GM18502 (cell line): ENCODE data around the gene BCL2A1.
"Not testable (repeated sequence)": the region's sequence is repeated elsewhere in the genome, so short reads cannot be mapped to it uniquely, and the experiment has no call there.

Source experiments
- ATAC-seq: cut with Tn5 transposase; IDR thresholded peaks from one replicate; pipeline ENCODE4 v1.9.1; 2021; ENCODE audit warnings: mild to moderate bottlenecking; ENCODE audit not compliant: unreplicated experiment, poor library complexity

The BCL2A1 gene

DNA sequence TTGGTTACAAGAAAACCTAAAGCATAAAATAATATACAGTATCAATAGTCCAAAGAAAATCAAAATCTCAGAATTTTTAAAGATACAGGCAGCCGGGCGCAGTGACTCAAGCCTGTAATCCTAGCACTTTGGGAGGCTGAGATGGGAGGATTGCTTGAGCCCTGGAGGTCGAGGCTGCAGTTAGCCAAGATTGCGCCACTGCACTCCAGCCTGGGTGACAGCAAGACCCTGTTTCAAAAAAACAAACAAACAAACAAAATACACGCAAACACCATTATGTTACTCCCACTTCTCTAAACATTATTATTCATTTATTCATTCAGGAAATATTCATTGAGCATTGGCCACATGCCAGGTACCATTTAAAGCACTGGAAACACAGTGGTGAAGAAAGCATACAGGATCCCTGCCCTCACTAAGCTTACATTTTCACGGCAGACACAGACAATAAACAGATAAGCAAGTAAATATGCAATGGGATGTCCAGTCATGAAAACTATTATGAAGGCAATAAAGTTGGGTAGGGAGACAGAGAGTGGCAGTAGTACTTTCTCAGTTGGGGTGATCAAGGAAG lies 6.7 kb downstream of the BCL2A1 start:
- ATAC-seq: no peak

DNA sequence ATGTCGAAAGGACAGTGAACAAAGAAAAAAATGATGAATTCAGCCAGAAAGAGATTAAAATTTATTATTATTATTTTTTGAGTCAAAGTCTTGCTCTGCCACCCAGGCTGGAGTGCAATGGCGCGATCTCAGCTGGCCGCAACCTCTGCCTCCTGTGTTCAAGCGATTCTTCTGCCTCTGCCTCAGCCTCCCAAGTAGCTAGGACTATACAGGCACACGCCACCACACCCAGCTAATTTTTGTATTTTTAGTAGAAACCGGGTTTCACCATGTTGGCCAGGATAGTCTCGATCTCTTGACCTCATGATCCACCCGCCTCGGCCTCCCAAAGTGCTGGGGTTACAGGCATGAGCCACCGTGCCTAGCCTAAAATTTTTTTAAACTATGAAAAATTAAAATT lies 8.1 kb downstream of the BCL2A1 start:
- ATAC-seq: not testable (repeated sequence)

DNA sequence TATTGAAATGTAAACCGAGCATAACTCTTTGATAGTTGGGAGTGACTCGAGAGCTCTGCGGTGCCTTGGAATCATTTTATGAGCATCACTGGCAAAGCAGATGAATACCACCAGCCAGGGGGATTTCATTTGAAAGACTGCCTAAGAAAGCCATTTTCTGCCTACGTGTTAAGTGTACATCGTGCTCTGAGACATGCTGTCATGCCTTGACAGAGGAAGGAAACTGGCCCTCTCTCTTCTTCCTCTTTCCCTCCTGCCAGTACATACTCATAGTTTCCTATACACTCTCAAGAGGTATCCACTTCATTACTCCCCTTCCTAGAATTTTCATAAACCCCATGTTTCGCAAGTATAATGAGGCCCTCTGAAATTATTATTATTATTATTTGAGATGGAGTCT lies 8.8 kb downstream of the BCL2A1 start:
- ATAC-seq: no peak

DNA sequence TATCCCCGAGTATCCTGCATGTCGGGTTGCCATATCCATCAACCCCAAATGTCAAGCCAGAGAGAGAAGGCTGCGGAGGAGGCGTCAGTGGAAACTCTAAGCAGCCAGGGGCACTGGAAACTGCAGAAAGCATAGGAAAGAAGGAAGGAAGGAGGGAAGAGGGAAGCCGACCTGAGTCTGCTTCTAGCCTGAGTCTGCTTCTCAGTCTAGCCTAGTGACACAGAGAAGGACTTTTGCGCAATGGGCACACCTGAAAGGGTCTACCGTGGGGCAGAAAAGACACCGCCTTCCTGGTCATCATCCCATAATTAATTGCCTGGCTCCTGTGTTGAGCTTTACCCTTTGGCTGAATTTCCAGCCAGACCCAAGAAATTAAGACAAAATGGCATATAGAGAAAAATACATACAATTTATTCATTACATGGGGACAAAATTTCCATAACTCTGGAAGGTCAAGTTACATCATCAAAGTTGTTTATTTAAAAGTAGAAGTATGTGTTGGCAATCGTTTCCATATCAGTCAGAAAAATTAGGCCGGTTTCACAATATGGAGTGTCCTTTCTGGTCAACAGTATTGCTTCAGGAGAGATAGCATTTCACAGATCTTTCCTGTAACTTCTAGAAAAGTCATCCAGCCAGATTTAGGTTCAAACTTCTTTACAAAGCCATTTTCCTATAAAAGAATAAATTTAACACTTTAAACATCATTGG lies 10.3 kb downstream of the BCL2A1 start:
- no peak for ATAC-seq

DNA sequence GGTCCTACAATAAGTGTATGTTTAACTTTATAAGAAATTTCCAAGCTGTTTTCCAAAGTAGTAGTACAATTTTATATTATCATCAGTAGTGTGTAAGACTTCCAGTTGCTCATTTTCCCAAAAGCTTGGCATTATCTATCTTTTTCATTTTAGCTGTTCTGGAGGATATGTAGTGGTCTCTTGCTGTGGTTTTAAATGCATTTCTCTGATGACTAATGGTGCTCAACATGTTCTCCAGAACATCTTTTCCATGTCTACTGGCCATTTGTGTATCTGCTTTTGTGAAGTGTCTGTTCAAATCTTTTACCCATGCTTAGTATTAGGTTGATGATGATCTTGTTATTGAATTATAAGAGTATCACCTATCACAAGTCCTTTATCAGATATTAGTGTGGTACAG lies 13.3 kb downstream of the BCL2A1 start:
- ATAC-seq: no peak

DNA sequence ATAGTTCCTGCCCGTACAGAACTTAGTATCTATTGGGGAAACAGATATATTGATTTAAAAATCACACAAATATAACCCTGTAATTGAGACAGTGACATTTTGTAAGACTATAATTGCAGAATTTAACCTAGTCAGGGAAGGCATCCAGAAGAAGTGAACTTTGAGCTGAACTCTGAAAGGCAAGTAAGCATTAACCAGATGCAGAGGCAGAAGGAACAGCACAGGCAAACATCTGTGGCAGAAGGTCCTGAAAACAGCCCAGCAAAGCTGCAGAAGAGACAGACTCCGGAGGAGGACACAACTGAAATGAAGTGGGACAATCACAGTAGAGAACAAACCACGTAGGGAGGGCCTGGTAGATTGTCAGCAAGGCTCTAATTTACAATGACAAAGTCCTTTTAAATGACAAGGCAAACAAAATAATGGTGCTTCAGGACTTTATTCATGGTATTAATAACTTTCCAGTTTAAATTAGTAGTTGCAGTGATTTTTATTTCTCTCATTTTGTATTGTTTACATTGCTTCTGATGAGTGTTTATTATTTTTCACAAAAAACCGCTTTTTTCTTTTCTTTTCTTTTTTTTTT lies 14.5 kb downstream of the BCL2A1 start:
- no peak for ATAC-seq

DNA sequence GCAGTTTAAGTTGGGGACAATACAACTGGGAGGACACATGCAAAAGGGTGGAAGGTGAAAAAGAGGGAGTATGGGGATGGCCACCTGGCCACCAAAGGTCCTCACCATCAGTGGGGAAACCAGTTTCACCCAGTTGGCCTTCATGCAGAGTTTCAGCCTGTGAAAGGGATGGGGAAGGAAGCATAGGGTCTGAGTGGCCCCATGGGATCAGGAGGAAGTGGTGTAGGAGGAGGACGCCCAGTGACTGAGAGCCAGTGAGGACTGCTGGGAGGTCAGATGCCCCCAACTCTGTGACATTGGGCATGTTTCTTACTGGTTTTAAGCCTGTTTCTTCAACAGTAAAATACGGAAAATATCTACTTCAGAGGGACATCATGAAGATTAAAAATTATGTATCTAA lies 16.3 kb downstream of the BCL2A1 start:
- ATAC-seq: no peak

DNA sequence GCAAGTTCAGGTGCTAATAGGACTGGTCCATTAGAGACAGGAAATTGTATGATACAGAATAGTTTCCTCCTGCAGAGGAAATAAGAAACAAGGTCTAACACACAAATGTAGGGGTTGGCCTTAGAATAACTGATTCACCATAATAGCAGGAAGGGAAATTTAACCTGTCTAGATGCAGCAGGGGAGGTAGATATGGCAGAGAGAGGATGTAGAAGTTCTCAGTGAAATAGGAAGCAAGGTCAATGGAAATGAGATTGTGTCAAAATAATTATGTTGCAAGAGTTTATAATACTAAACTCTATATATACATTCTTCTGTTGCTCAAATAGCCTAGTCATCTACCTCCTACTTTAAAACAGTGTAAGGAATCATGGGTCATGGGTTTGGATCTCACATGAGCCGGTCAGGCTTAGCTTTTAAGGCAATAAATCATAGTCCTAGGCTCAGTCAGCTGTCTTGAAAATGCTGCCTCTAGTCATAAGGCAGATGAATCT lies 17.0 kb downstream of the BCL2A1 start:
- ATAC-seq: no peak

DNA sequence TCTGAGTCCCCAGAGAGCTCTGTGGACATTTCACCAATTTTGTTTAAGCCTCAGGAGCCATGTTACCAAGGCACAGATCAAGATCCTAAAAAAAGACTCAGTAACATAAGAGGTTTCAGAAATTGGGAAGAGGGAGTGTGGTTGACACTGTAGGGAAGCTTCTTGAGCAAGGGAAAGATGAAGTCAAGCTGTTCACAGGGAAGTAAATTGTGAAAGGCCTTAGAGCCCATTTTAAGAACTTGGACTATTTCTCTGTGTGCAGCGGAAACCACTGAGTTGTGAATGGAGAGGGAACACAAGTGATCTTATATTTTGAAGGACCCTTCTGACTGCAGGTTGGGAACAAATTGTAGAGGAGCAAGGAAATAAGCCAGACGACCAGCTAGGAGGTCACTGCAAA lies 18.7 kb downstream of the BCL2A1 start:
- no peak for ATAC-seq

DNA sequence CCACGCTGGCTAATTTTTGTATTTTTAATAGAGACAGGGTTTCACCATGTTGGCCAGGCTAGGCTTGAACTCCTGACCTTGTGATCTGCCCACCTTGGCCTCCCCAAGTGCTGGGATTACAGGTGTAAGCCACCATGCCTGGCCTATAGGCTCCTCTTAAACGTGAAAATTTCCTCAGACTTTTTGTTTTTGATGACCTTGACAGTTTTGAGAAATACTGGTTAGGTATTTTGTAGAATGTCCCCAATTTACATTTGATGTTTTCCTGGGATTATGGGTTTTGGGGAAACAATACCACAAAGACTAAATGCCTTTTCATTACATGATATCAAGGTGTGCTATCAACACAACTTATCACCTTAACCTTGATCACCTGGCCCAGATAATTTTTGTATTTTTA lies 20.7 kb downstream of the BCL2A1 start:
- no peak for ATAC-seq

DNA sequence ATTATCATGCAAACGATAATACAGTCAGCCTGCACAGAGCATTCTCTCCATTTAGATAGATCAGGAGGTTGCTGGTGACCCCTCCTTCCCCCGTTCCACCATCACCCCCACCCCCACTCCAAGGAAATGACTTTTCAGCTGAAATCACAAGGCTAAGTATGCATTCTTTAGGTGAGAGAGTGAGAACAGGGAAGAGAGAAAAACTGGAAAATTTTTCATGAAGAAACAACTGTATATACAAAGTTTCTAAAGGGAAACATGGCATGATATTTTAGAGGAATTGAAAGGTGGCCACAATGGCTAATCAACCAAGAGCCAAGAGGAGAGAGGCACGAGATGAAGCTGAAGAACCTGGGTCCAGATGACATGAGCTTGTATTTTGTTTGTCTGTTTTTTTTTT lies 22.2 kb downstream of the BCL2A1 start:
- ATAC-seq: no peak

DNA sequence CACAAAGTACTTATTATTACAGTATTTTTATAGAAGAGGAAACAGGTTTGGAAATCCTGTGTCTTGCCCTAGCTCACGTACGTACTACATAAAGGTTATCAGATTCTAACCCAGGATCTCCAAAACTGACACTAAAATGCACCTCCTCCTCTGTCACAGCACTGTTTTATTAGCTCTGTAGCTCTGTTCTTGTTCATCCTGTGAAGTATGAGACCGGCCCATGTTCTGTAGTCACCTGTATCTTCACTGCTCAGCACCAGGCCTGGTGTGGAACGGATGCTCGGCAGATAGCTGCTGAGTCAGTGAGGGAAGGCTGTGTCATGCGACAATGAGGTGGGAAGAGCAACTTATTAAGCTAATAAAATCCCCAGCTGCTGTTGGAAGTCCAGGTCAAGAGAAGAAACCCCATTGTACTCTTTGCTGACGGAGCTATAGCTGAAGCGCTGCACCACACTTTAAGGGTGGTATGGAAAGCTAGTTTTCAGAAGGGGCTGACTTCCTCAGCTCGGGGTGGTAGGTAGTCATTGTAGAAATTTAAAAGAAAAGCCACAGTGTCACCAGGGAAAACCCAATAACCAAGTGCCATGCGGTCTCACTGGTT lies 22.8 kb downstream of the BCL2A1 start:
- ATAC-seq: no peak

DNA sequence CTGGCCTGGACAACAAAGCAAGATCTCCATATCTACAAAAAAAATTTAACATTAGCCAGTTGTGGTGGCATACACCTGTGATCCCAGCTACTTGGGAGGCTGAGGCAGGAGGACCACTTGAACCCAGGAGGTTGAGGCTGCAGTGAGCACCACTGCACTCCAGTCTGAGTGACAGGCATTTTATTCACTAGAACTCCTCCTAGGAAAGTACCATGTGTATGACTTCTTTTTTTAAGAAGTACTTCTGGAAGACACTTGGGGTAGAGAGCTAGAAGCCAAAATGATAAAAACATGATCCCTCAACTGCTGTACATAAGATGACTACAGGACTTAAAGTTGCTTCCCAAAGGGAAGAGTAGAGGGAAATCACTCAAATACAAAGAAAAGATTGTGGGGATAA lies 24.0 kb downstream of the BCL2A1 start:
- no peak for ATAC-seq

DNA sequence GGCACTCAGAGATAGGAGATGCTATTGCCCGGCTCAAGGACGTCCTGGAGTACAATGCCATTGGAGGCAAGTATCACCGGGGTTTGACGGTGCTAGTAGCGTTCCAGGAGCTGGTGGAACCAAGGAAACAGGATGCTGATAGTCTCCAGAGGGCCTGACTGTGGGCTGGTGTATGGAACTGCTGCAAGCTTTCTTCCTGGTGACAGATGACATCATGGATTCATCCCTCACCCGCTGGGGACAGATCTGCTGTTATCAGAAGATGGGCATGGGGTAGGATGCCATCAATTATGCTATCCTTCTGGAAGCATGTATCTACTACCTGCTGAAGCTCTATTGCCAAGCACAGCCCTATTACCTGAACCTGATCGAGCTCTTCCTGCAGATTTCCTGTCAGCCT lies 26.4 kb downstream of the BCL2A1 start:
- ATAC-seq: no peak

DNA sequence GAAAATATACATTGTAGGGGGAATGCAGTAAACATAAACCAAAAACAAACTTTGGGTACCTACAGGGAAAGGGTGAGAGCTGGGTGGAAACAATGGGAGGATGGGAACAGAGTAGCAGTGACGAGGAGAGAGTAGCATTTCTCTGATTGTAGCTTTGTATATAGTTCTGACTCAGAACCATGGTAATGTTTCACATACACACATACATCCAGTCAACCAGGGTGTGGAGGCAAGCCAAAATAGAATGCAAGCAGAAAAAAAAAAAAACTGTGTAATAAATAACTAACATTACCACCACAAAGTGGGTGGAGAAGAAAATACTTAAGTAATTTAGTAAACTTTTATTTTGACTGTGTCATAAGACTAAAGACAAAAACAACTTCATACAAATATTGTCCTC lies 27.2 kb downstream of the BCL2A1 start:
- ATAC-seq: no peak

DNA sequence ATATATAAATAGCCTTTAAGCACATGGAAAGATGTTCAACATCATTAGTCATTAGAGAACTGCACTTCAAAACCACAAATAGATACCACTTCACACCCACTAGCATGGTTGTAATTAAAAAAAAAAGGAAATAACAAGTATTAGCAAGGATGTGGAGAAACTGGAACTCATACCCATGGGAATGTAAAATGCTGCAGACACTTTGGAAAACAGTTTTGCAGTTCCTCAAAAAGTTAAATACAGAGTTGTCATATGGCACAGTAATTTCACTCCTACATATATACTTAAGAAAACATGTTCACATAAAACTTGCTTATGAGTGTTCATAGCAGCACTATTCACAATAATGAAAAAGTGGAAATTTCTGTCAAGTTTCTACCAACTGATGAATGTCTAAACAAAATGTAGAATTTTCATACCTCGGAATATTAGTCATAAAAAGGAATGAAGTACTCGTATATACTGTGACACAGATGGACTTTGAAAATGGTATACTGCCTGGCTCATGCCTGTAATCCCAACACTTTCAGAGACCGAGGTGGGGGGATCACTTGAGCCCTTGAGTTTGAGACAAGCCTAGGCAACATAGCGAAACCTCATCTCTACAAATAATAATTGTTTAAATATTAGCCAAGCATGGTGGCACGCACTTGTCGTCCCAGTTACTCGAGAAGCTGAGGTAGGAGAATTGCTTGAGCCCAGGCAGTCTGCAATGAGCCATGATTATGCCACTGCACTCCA lies 28.1 kb downstream of the BCL2A1 start:
- no peak for ATAC-seq

DNA sequence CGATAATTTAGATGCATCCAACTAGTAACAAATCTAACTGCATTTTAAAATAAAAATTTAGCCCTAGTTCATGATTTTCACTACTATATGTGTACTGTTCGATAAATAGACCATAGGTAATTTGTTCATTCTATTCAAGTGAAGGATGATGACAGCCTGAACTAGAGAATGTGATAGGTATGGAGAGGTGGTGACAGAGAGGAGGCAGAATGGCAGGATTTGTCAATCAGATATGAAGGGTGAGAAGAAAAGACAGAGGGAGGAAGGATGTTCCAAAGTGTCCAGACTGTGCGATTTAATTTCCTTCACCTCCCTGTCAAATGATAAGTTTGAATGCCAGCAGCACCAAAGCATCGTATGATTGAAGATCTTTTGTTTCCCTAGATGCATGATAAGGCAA lies 31.6 kb downstream of the BCL2A1 start:
- ATAC-seq: no peak

DNA sequence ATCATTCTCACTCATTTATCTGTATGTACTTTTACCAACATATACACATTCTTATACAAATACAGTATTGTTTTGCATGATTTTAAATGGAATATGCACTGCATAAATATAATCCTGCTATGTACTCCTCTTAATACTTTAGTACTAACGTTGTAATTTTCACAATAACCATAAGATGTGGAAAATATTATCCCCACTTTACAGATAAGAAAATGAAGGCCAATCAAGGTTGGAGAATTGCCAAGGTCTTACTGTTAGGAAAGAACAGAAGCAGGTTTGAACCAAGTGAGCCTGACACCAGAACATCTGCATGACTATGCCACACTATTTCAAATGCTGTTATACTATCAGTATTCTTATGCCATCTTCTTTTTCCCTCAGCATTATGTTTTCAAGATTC lies 32.9 kb downstream of the BCL2A1 start:
- ATAC-seq: no peak

DNA sequence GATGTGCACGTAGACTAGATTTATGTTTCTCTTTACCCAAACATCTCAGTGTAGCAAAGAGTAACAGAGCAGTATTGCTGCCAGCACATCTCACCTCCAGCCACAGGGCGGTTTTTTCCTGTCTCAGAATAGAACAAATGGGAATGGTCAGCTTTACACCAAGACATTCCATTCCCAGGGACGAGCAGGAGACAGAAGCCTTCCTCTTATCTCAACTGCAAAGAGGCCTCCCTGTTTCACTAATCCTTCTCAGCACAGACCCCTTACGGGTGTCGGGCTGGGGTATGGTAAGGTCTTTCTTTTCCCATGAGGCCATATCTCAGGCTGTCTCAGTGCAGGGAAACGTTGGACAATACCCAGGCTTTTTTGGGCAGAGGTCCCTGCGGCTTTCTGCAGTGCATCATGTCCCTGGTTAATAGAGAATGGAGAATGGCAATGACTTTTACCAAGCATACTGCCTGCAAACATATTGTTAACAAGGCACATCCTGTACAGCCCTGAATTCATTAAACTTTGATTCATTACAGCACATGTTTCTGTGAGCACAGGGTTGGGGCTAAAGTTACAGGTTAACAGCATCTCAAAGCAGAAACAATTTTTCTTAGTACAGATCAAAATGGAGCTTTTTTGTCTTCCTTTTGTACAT lies 35.3 kb downstream of the BCL2A1 start:
- ATAC-seq: not testable (repeated sequence)

DNA sequence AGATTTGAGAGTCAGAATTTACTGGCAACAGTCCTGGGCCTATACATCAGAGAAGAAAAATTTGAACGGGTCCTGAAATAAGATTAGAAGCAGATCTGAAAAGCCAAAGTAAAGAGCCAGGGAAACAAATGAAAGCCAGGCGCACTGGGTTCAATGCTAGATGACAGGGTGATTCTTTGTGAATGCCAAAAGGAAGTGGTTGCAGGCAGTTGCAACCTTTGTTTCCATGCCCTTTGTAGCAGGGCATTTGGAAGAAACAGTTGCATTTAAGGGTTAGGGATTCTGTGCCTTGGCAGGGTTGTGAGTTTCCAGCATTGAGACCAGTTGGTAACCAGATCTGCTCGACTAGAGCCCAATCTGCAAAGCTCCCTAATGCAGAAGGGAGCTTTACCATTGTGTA lies 37.8 kb downstream of the BCL2A1 start:
- no peak for ATAC-seq
